BLaER1 (cell line): ENCODE data around the gene MOGAT2.

Experiments used
- H3K27ac ChIP-seq: shearing (Covaris generic); formaldehyde crosslinking; 2 replicates; pipeline ENCODE4 v1.8.1; 2022
- H3K27me3 ChIP-seq: shearing (Covaris generic); formaldehyde crosslinking; 2 replicates; pipeline ENCODE4 v1.8.1; 2022
- H3K36me3 ChIP-seq: shearing (Covaris generic); formaldehyde crosslinking; 2 replicates; pipeline ENCODE4 v1.8.1; 2022
- H3K4me1 ChIP-seq: shearing (Covaris generic); formaldehyde crosslinking; 2 replicates; pipeline ENCODE4 v1.8.1; 2022
- H3K4me2 ChIP-seq: shearing (Covaris generic); formaldehyde crosslinking; 2 replicates; pipeline ENCODE4 v1.8.1; 2022
- H3K4me3 ChIP-seq: shearing (Covaris generic); formaldehyde crosslinking; 2 replicates; pipeline ENCODE4 v1.8.1; 2022
- H3K9ac ChIP-seq: shearing (Covaris generic); formaldehyde crosslinking; 2 replicates; pipeline ENCODE4 v1.8.1; 2022
- H3K9me3 ChIP-seq: shearing (Covaris generic); formaldehyde crosslinking; 2 replicates; pipeline ENCODE4 v1.8.1; 2022
- H4K20me1 ChIP-seq: shearing (Covaris generic); formaldehyde crosslinking; 2 replicates; pipeline ENCODE4 v1.8.1; 2022
- Cebpa-rat ChIP-seq: shearing (Covaris generic); IDR thresholded peaks from 2 replicates; pipeline ENCODE4 v1.8.1; 2022

MOGAT2 gene

DNA sequence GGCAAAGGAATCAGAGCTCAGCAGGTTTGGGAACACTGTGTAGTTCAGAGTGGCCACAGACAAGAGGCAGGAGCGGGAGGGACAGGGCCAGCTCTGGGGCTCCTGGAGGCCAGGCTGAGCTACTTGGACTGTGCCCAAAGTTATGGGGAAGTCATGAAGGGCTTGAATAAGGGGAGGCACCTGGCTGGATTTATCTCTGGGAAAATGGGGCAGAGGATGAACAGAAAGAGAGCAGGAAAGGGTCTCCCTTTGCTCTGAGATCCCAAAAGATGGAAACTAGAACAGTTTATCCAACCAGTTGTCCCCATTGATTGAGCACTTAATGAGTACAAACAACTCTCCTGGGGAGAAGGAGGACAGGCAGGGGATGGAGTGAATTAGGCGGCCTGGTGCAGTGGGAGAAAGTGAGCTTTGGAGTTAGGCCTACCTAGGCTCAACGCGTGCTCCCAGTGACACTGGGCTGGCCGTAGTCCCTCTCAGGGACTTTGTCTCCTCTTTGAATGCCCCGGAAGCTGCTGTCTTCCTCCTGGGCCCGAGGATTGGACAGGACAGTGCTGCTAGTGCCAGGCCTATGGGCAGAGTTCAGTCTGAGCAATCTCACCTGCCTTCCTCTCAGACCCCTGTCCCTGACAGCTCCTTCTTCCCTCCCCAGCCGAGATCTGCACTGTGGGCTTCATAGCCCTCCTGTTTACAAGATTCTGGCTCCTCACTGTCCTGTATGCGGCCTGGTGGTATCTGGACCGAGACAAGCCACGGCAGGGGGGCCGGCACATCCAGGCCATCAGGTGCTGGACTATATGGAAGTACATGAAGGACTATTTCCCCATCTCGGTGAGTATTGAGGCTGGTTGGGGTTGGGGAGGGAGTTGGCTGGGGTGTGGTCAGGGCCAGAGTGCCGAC lies 2.0 kb downstream of the MOGAT2 start:
- no peaks in the 10 kb centered on the region for H3K9me3 ChIP-seq
- H3K36me3 ChIP-seq: no peaks in the 10 kb centered on the region
- H3K9ac ChIP-seq: no peak overlapping the region
- H4K20me1 ChIP-seq: no peaks in the 10 kb centered on the region
- H3K27ac ChIP-seq: no peak overlapping the region
- H3K4me3 ChIP-seq: no peak overlapping the region
- H3K4me1 ChIP-seq: no peaks in the 10 kb centered on the region
- H3K27me3 ChIP-seq: no peaks in the 10 kb centered on the region
- no peak overlapping the region for H3K4me2 ChIP-seq
- TF ChIP-seq Cebpa-rat: no peak

DNA sequence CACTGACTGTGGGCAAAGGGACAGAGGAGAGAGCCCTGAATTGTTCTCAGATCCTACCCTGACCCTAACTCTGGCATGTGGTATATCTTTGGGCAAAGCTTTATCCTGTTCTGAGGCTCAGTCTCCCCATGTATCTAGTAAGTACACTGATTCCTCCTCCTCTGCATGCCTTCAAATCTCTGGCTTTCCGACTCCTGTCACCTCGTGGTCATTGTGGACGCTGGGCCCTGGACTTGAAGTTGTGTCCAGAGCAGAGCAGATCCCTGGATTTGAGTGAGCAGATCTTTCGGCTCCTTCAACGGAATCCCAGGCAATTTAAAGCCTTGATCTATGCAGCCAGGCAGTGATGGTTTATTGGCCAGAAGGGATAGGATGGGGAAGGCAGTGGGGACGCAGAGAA lies 3.0 kb downstream of the MOGAT2 start:
- Histone ChIP-seq H3K9me3 (no peaks in the 10 kb centered on the region), H3K9ac (no peak overlapping the region), H3K4me3 (no peak overlapping the region), H3K36me3 (no peaks in the 10 kb centered on the region), H3K4me2 (no peak overlapping the region), H3K4me1 (no peaks in the 10 kb centered on the region), H3K27me3 (no peaks in the 10 kb centered on the region), H4K20me1 (no peaks in the 10 kb centered on the region), H3K27ac (no peak overlapping the region)
- no peak for TF ChIP-seq Cebpa-rat

DNA sequence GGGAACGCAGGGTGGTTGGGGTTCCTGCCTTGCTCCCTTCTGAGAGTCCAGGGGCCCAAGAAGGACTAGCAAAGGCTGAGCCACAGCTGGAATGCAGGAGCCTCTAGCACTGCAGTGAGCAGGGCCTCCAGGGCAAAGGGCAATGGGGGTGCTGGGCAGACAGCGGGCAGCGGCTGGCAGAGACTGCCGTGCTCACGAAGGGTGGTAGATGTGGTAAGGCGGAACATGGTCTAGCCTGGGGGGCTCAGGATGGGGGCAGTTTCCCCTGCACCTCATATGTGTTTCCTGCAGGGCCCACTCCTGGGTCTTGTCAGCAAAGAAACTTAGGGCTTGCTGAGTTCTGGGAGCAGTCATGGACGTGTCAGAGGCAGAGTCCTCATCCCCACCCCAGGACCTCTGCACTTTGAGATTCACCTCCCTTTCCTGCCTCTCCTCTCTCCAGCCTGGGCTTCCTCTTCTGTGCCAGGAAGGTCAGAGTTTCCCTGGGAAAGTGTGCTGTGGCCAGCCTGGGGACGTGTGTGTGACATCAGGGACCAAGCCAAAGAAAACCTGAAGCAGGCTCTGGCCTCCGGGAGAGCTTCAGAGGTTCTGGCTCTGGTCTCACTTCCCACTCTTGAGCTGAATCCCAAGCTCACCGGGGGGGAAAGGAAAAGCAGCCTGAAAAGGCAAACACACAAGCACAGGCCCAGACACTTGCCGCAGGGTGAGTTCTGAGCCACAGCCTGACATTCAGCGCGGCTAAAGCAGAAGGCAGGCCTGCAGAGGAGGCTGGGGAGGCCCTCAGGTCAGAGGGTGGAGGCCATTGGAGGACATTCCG lies 4.4 kb downstream of the MOGAT2 start:
- no peaks in the 10 kb centered on the region for H3K36me3 ChIP-seq
- TF ChIP-seq Cebpa-rat: no peak
- no peaks in the 10 kb centered on the region for H4K20me1 ChIP-seq
- no peak overlapping the region for H3K27ac ChIP-seq
- H3K4me1 ChIP-seq: no peaks in the 10 kb centered on the region
- H3K4me3 ChIP-seq: no peak overlapping the region
- no peak overlapping the region for H3K9ac ChIP-seq
- no peaks in the 10 kb centered on the region for H3K27me3 ChIP-seq
- no peaks in the 10 kb centered on the region for H3K9me3 ChIP-seq
- H3K4me2 ChIP-seq: no peak overlapping the region

DNA sequence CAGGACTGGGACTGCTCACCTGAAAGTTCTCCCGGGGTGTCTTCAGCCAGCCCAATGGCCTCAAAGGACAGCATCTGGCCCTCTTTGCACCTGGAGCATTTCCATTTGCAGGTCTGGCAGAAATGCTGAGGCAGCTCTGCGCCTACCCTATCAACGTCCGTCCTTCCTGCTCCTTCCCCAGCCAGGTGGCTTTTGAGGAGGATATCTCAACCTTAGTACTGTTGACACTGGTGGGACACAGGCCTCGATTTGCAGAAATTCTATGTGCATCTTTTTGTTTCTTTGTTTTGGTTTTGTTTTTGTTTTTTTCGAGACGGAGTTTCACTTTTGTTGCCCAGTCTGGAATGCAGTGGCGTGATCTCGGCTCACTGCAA lies 5.0 kb downstream of the MOGAT2 start:
- Histone ChIP-seq H4K20me1 (no peaks in the 10 kb centered on the region), H3K4me1 (no peaks in the 10 kb centered on the region), H3K9ac (no peak overlapping the region), H3K27ac (no peak overlapping the region), H3K4me3 (no peak overlapping the region), H3K36me3 (no peaks in the 10 kb centered on the region), H3K4me2 (no peak overlapping the region), H3K9me3 (no peaks in the 10 kb centered on the region), H3K27me3 (no peaks in the 10 kb centered on the region)
- TF ChIP-seq Cebpa-rat: no peak

DNA sequence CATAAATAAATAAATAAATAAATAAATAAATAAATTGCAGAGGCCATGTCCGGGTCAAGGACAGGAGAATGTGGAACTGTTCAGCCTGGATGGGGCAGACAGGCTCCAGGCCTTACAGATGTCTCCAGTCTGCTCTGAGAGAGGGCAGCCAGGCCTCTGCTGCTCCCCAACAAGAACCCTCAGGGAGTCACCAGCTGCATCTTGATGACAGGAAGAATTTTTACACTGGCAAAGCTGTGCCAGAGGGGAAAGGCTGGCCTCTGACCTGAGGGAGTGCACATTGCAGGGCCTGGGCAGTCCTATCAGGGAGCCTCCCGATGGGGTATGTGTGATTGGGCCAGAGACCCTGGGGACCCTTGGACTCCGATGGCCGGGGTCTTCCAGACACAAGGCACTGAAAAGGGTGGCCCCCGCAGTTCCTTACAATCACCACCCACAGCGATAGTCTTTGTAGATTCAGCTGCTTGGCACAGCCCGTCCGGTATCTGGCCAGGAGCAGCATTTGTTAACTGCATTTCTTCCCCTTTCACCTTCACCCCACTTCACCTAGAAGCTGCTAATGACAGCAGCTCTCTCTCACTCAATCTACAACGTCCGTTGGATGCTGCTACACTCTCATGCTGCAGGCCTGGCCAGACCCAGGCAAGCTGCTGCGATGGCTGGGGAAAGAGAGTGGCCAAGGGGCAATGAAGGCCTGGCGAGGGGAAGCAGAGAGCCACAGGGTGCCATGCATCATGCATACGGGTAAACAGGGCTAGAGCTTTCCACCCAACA lies 8.1 kb downstream of the MOGAT2 start:
- Histone ChIP-seq H3K9me3 (no peaks in the 10 kb centered on the region), H3K27me3 (no peaks in the 10 kb centered on the region), H3K4me1 (no peaks in the 10 kb centered on the region), H3K4me2 (no peak overlapping the region), H3K36me3 (no peaks in the 10 kb centered on the region), H3K4me3 (no peak overlapping the region), H4K20me1 (no peaks in the 10 kb centered on the region), H3K9ac (no peak overlapping the region), H3K27ac (no peak overlapping the region)
- TF ChIP-seq Cebpa-rat: no peak

DNA sequence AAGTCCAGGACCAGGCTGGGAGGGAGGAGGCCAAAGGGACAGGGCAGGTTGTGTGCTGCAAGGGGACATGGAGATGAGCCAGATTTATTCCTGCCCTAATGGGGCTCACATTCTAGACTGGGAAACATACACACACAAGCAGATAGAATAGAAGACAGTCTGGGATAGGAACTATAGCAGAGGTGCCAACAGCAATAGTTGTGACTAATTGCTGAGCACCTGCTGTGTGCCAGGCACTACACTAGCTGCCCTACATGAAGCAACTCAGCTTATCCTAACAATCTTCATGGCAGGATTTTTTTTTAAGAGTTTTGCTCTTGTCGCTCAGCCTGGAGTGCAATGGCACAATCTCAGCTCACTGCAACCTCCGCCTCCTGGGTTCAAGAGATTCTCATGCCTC lies 11.4 kb downstream of the MOGAT2 start:
- Histone ChIP-seq H3K4me2 (no peak overlapping the region), H3K4me1 (peaks cover 2% of the 10 kb centered on the region), H3K27me3 (no peaks in the 10 kb centered on the region), H3K4me3 (no peak overlapping the region), H3K9ac (no peak overlapping the region), H3K9me3 (no peaks in the 10 kb centered on the region), H3K27ac (no peak overlapping the region), H3K36me3 (no peaks in the 10 kb centered on the region), H4K20me1 (no peaks in the 10 kb centered on the region)
- no peak for TF ChIP-seq Cebpa-rat

DNA sequence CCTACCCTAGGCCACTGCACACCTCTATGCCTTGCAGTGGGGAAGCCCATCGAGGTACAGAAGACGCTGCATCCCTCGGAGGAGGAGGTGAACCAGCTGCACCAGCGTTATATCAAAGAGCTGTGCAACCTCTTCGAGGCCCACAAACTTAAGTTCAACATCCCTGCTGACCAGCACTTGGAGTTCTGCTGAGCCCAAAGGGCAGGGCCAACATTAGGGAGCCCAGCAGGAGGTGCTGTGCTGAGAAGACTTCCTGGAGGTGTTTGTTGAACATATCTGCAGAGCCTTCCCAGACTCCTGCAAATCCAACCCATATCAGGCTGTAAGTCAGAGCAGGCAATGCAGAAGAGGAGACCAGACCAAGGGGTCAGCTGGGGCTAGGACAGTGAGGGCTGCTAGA lies 13.5 kb downstream of the MOGAT2 start:
- no peak for TF ChIP-seq Cebpa-rat

DNA sequence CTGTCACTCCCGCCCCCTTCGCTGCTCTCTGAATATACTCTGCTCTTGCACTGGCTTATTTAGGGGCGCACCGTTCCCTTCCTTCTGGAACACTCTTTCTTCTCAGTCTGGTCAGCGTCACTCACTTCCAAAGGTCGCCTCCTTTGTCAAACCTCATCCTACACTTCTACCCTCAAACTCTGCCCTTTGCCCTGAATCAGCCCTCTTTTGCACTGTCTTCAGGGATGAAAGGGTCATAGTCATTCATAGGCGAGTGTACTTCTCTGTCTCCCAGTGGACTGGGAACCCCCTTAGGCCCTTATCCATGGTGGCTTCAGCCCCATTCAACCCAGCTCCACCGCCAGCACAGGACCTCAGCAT lies 15.4 kb downstream of the MOGAT2 start:
- no peak overlapping the region for H3K4me3 ChIP-seq
- no peaks in the 10 kb centered on the region for H3K36me3 ChIP-seq
- H3K4me2 ChIP-seq: no peak overlapping the region
- TF ChIP-seq Cebpa-rat: no peak
- H3K27me3 ChIP-seq: no peaks in the 10 kb centered on the region
- H3K9ac ChIP-seq: no peak overlapping the region
- no peaks in the 10 kb centered on the region for H3K9me3 ChIP-seq
- no peaks in the 10 kb centered on the region for H4K20me1 ChIP-seq
- H3K4me1 ChIP-seq: peaks cover 18% of the 10 kb centered on the region
- H3K27ac ChIP-seq: no peak overlapping the region

More for the DNA sequence above, 13.5 kb downstream of the MOGAT2 start:
- H3K9ac ChIP-seq: no peak overlapping the region
- no peak overlapping the region for H3K27ac ChIP-seq
- no peaks in the 10 kb centered on the region for H4K20me1 ChIP-seq
- no peaks in the 10 kb centered on the region for H3K9me3 ChIP-seq
- no peak overlapping the region for H3K4me2 ChIP-seq
- no peak overlapping the region for H3K4me3 ChIP-seq
- peaks cover 18% of the 10 kb centered on the region for H3K4me1 ChIP-seq
- H3K36me3 ChIP-seq: no peaks in the 10 kb centered on the region
- no peaks in the 10 kb centered on the region for H3K27me3 ChIP-seq

DNA sequence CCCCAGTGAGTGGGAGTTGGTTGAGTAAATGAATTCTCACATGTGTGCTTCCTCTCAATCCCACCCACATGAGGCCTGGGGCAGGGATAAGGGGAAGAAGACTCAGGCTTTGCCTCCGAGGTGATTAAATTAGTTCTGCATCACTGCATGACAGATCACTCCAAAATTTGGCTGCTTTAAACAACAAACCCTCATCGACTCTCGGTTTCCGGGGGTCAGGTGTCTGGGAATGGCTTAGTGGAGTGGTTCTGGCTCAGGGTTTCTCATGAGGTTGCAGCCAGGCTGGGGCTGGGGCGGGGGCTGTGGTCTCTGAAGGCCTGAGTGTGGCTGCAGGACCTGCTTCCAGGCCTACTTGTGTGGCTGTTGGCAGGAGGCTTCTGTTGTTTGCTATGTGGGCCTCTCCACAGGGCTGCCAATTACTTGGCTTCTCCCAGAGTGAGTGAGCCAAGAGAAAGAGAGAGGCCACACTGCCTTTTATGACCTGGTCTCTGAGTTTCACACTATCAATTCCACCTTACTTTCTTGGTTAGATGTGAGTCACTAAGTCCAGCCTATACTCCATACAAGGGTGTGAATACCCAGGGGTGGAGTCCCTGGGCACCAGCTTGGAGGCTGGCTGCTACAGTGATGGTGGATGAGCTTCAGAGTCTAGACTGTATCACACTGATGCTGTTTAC lies 15.9 kb downstream of the MOGAT2 start:
- Histone ChIP-seq H3K27ac (no peak overlapping the region), H3K4me3 (no peak overlapping the region), H4K20me1 (no peaks in the 10 kb centered on the region), H3K9me3 (no peaks in the 10 kb centered on the region), H3K4me1 (peaks cover 18% of the 10 kb centered on the region), H3K27me3 (no peaks in the 10 kb centered on the region), H3K9ac (no peak overlapping the region), H3K4me2 (no peak overlapping the region), H3K36me3 (no peaks in the 10 kb centered on the region)
- TF ChIP-seq Cebpa-rat: no peak
